ENCODE measurements around the gene PERCC1. TPM values are rescaled to one million over a fixed set of nuclear protein-coding genes. Genes with fewer than 3 reads are reported as not detected.
A peak's percentile ranks its signal among the peaks of the same experiment; 100 is the strongest.

Gene PERCC1
- total and polyA plus RNA-seq, 7 experiments from 2014 or later: 0.77 to 3.4 (median 1.7) TPM; not detected in 3

DNA sequence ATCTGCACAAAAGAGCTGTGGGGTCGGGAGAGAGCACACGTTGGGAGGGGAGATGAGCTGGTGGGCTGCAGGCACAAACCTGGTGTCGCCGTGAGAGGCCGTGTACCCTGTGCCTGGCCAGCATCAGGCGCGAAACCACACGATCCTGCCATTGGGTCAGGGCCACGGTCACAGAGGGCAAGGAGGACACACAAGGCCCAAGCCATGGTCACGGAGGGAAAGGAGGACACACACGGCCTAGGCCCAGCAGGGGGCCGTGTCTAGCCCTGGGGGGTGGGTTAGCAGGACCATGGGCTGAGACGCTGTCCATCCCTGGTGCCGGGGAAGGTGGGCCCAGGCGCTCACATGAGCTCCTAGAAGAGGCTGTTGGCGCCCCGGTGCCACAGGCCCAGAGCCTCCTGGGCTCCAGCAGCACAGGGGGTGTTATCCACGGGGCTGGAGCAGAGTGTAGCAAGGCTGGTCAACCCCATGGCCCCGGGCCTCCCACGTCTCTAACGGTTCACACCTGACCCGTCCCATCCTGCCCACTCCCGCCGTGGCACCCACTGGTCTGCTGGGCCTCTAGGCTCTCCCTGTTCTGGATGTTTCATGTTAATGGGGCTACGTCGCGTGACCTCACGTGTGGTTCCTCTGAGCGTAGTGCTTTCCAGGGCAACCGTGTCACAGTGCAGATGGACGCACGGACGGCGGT is 21.0 kb downstream of the PERCC1 start:
- no peaks in the 10 kb centered on the region for H3K4me1 Mint-ChIP-seq
- Histone ChIP-seq H3K9me3 (ENCODE audit: control insufficient read depth in 2 of 3, low read length in 3 of 3) (no peaks in the 10 kb centered on the region), H3K36me3 (ENCODE audit: control insufficient read depth in 2 of 3, insufficient read depth in 3 of 3, low read length in 3 of 3) (peaks cover 0 to 95% (median 4%) of the 10 kb centered on the region in 3 experiments), H3K27ac (ENCODE audit: low read depth, low read length) (no peak overlapping the region), H3K4me3 (ENCODE audit: low read length) (no peak overlapping the region), H3K27me3 (ENCODE audit: control insufficient read depth in 2 of 2, insufficient read depth in 2 of 2, low read length in 2 of 2) (no peaks in the 10 kb centered on the region), H3K4me1 (ENCODE audit: control insufficient read depth in 2 of 2, insufficient read depth in 2 of 2, low read length in 2 of 2) (no peaks in the 10 kb centered on the region)
- POLR2A ChIA-PET: no interaction called here
- no peak overlapping the region for H3K4me3 Mint-ChIP-seq
- no peaks in the 10 kb centered on the region for H3K9me3 Mint-ChIP-seq
- H3K27me3 Mint-ChIP-seq: no peaks in the 10 kb centered on the region
- DNase-seq: no peak
- CTCF ChIA-PET: no interaction called here
- peaks cover 0 to 8% (median 0%) of the 10 kb centered on the region in 5 donors for H3K36me3 Mint-ChIP-seq
- intact Hi-C loops (cut with micrococcal nuclease): no loop called here
- ATAC-seq: no peak
- H3K27ac Mint-ChIP-seq: peak overlapping the region in 2 of 9 donors; percentile 41 to 70

DNA sequence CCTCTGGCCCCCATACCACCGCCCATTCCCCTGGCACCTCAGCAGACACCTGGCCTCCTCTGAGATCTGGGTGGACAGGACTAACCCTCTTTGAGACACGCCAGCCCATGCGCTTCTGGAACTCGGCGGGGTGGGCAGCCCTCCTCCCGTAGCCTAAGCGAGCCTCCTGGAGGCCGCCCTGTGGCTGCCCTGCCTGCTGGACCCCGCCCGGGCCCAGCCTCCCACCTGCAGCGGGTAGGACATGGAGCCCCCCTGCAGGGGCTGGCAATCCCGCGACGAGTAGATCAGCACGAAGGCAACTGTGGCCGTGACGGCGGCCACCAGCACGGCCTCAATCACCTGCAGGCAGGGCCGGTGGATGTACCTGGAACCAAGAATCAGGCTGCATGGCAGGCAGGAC is 21.7 kb downstream of the PERCC1 start:
- H3K4me1 Mint-ChIP-seq: no peaks in the 10 kb centered on the region
- DNase-seq (no peak), ATAC-seq (no peak)
- H3K27ac ChIP-seq (ENCODE audit: low read depth, low read length): no peak overlapping the region
- H3K36me3 Mint-ChIP-seq: peaks cover 0 to 8% (median 0%) of the 10 kb centered on the region in 5 donors
- H3K27ac Mint-ChIP-seq: no peak overlapping the region
- no peaks in the 10 kb centered on the region for H3K9me3 ChIP-seq (ENCODE audit: control insufficient read depth in 2 of 3, low read length in 3 of 3)
- ChIA-PET POLR2A (no interaction called here), CTCF (no interaction called here)
- H3K27me3 Mint-ChIP-seq: no peaks in the 10 kb centered on the region
- no peaks in the 10 kb centered on the region for H3K9me3 Mint-ChIP-seq
- intact Hi-C loops (cut with micrococcal nuclease): no loop called here
- H3K36me3 ChIP-seq (ENCODE audit: control insufficient read depth in 2 of 3, insufficient read depth in 3 of 3, low read length in 3 of 3): peaks cover 0 to 95% (median 4%) of the 10 kb centered on the region in 3 experiments
- H3K27me3 ChIP-seq (ENCODE audit: control insufficient read depth in 2 of 2, insufficient read depth in 2 of 2, low read length in 2 of 2): no peaks in the 10 kb centered on the region
- no peak overlapping the region for H3K4me3 Mint-ChIP-seq
- no peaks in the 10 kb centered on the region for H3K4me1 ChIP-seq (ENCODE audit: control insufficient read depth in 2 of 2, insufficient read depth in 2 of 2, low read length in 2 of 2)
- H3K4me3 ChIP-seq (ENCODE audit: low read length): no peak overlapping the region

DNA sequence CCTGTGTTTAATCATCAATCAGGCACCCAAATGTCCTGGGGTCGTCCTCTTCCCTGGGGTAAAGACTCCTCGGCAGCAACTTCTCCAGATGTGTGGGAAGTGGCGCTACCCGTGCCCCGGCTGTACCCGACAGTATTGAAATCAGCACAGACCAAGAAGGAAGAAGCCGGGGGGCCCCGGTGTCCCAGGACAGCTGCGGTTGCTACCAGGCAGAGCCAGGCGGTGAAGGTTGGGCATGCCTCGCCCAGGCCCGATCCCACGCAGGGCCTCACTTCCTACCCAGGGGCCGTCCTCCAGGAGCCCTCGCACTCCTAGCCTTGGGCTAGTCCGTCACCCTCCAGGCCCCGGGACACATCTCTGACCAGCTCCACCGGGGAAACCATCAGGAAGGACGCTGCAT is 22.4 kb downstream of the PERCC1 start:
- peak overlapping the region in 3 of 10 donors; percentile 35 to 47 (median 45) for H3K4me3 Mint-ChIP-seq
- Histone ChIP-seq H3K4me1 (ENCODE audit: control insufficient read depth in 2 of 2, insufficient read depth in 2 of 2, low read length in 2 of 2) (no peaks in the 10 kb centered on the region), H3K27me3 (ENCODE audit: control insufficient read depth in 2 of 2, insufficient read depth in 2 of 2, low read length in 2 of 2) (no peaks in the 10 kb centered on the region), H3K36me3 (ENCODE audit: control insufficient read depth in 2 of 3, insufficient read depth in 3 of 3, low read length in 3 of 3) (peaks cover 0 to 95% (median 4%) of the 10 kb centered on the region in 3 experiments), H3K4me3 (ENCODE audit: low read length) (no peak overlapping the region), H3K9me3 (ENCODE audit: control insufficient read depth in 2 of 3, low read length in 3 of 3) (no peaks in the 10 kb centered on the region), H3K27ac (ENCODE audit: low read depth, low read length) (no peak overlapping the region)
- no peaks in the 10 kb centered on the region for H3K9me3 Mint-ChIP-seq
- POLR2A ChIA-PET: no interaction called here
- peak overlapping the region in 2 of 9 donors; percentile 31 to 65 for H3K27ac Mint-ChIP-seq
- H3K4me1 Mint-ChIP-seq: no peaks in the 10 kb centered on the region
- peaks cover 0 to 8% (median 0%) of the 10 kb centered on the region in 5 donors for H3K36me3 Mint-ChIP-seq
- DNase-seq (no peak), ATAC-seq (no peak)
- no peaks in the 10 kb centered on the region for H3K27me3 Mint-ChIP-seq
- CTCF ChIA-PET: no interaction called here
- intact Hi-C loops (cut with micrococcal nuclease): no loop called here

DNA sequence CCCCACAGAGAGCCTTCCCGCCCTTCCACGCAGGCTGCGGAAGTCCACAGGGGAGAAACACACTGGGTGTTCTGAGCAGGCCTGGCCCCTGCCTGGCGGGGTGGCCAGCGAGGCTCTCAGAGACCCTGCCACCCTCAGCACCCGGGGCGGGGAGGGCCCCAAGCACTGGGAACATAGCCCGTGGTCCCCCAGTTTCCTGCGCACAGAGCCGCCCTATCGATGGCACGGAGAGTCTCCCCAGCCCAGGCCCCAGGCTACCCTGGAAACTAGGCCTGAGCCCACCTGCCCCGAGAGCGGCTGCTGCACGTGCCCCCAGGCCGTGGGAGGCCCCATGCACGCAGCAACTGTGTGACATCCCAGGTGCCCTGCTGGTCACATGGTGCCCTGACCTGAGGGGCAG is 23.7 kb downstream of the PERCC1 start:
- H3K4me3 Mint-ChIP-seq: no peak overlapping the region
- H3K36me3 Mint-ChIP-seq: peaks cover 0 to 8% (median 2%) of the 10 kb centered on the region in 5 donors
- H3K27me3 Mint-ChIP-seq: no peaks in the 10 kb centered on the region
- no peaks in the 10 kb centered on the region for H3K4me1 ChIP-seq (ENCODE audit: control insufficient read depth in 2 of 2, insufficient read depth in 2 of 2, low read length in 2 of 2)
- ChIA-PET CTCF (no interaction called here), POLR2A (interaction anchor here (0.6 to 0.7 kb wide), 2 partner anchors 47 to 61 kb away, joined by 3 to 4 read pairs; no protein-coding TSS in a partner anchor)
- peaks cover 0 to 91% (median 4%) of the 10 kb centered on the region in 3 experiments for H3K36me3 ChIP-seq (ENCODE audit: control insufficient read depth in 2 of 3, insufficient read depth in 3 of 3, low read length in 3 of 3)
- no peak overlapping the region for H3K4me3 ChIP-seq (ENCODE audit: low read length)
- ATAC-seq (no peak), DNase-seq (no peak)
- no peaks in the 10 kb centered on the region for H3K9me3 ChIP-seq (ENCODE audit: control insufficient read depth in 2 of 3, low read length in 3 of 3)
- intact Hi-C loops (cut with micrococcal nuclease): no loop called here
- peaks cover 0 to 2% (median 0%) of the 10 kb centered on the region in 7 donors for H3K4me1 Mint-ChIP-seq
- H3K9me3 Mint-ChIP-seq: no peaks in the 10 kb centered on the region
- H3K27me3 ChIP-seq (ENCODE audit: control insufficient read depth in 2 of 2, insufficient read depth in 2 of 2, low read length in 2 of 2): no peaks in the 10 kb centered on the region
- H3K27ac Mint-ChIP-seq: no peak overlapping the region
- no peak overlapping the region for H3K27ac ChIP-seq (ENCODE audit: low read depth, low read length)

DNA sequence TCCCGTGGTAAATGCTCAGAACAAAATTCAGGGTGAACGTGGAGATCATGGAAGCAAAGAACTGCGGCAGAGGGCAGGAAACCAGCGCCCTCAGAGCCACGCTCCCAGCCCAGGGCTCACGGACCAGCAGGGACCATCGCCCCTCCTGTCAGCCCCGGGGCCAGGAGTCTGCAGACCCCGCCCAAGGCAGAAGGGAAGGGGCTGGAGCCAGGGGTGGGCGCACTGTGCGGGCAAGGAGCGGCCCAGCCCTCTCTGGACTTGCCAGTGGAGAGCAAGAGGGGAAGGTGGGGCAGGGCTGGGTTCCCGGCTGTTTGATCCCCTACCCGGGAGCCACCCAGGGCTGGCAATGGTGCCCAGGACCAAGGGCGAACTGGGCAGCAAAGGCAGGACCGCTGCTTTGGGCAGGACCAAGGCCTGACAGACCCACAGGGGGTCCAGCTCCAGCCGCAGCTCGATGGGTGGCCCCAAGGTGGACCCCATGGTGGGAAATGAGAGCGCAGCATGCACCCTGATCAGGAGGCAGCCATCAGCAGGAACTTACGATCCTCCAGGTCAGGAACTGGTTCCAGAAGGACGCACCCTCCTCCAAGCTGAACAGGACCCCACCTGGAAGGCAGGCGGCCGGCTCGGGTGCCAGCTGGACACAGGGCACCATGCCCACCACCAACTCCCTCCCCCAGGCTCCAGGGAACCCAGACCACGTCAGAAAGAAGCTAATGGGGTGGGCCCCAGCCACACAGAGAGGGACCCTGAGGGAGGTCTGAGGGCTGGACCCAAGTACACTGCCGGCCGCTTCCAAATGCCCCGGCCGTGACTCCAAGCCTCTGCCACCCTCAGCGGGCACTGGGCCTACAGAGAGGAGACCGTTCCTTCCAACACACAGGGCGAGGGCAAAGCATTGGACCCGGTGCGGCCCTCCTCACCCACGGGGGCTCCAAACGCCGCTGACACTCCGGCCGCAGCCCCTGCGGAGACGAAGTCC is 24.6 kb downstream of the PERCC1 start:
- Histone ChIP-seq H3K27ac (ENCODE audit: low read depth, low read length) (no peak overlapping the region), H3K9me3 (ENCODE audit: control insufficient read depth in 2 of 3, low read length in 3 of 3) (no peaks in the 10 kb centered on the region), H3K27me3 (ENCODE audit: control insufficient read depth in 2 of 2, insufficient read depth in 2 of 2, low read length in 2 of 2) (no peaks in the 10 kb centered on the region), H3K4me1 (ENCODE audit: control insufficient read depth in 2 of 2, insufficient read depth in 2 of 2, low read length in 2 of 2) (no peaks in the 10 kb centered on the region), H3K4me3 (ENCODE audit: low read length) (no peak overlapping the region), H3K36me3 (ENCODE audit: control insufficient read depth in 2 of 3, insufficient read depth in 3 of 3, low read length in 3 of 3) (peaks cover 0 to 91% (median 11%) of the 10 kb centered on the region in 3 experiments)
- no peaks in the 10 kb centered on the region for H3K9me3 Mint-ChIP-seq
- POLR2A ChIA-PET: no interaction called here
- ATAC-seq (no peak), DNase-seq (no peak)
- no peak overlapping the region for H3K4me3 Mint-ChIP-seq
- CTCF ChIA-PET: no interaction called here
- intact Hi-C loops (cut with micrococcal nuclease): no loop called here
- peaks cover 0 to 4% (median 0%) of the 10 kb centered on the region in 7 donors for H3K4me1 Mint-ChIP-seq
- H3K27ac Mint-ChIP-seq: no peak overlapping the region
- peaks cover 0 to 8% (median 0%) of the 10 kb centered on the region in 5 donors for H3K36me3 Mint-ChIP-seq
- no peaks in the 10 kb centered on the region for H3K27me3 Mint-ChIP-seq

DNA sequence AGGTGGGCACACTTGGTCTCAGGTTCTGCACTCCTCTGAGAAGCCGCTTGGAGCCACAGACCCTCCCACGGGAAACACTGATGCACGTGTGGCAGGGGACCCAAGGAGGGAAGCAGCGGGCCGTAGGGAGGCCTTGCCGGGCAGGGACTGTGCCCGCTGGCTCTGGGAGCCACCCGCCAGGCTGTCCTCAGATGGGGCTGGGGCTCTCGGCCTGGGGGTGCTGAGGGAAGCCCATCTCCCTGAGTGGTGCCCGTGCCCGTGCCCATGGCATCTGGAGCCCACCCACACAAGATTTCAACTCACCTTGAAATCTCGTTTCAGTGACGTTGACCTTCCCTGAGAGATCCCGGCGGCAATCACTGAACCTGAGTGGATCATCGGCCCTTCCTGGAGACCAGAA is 26.1 kb downstream of the PERCC1 start:
- no peak overlapping the region for H3K4me3 ChIP-seq (ENCODE audit: low read length)
- no peaks in the 10 kb centered on the region for H3K9me3 ChIP-seq (ENCODE audit: control insufficient read depth in 2 of 3, low read length in 3 of 3)
- no peaks in the 10 kb centered on the region for H3K9me3 Mint-ChIP-seq
- CTCF ChIA-PET: no interaction called here
- H3K4me1 Mint-ChIP-seq: peaks cover 0 to 6% (median 0%) of the 10 kb centered on the region in 7 donors
- peaks cover 0 to 91% (median 11%) of the 10 kb centered on the region in 3 experiments for H3K36me3 ChIP-seq (ENCODE audit: control insufficient read depth in 2 of 3, insufficient read depth in 3 of 3, low read length in 3 of 3)
- DNase-seq (no peak), ATAC-seq (no peak)
- no peak overlapping the region for H3K27ac ChIP-seq (ENCODE audit: low read depth, low read length)
- no peaks in the 10 kb centered on the region for H3K27me3 ChIP-seq (ENCODE audit: control insufficient read depth in 2 of 2, insufficient read depth in 2 of 2, low read length in 2 of 2)
- peaks cover 0 to 4% (median 0%) of the 10 kb centered on the region in 5 donors for H3K36me3 Mint-ChIP-seq
- no peak overlapping the region for H3K4me3 Mint-ChIP-seq
- H3K27me3 Mint-ChIP-seq: no peaks in the 10 kb centered on the region
- POLR2A ChIA-PET: no interaction called here
- intact Hi-C loops (cut with micrococcal nuclease): no loop called here
- H3K4me1 ChIP-seq (ENCODE audit: control insufficient read depth in 2 of 2, insufficient read depth in 2 of 2, low read length in 2 of 2): no peaks in the 10 kb centered on the region
- no peak overlapping the region for H3K27ac Mint-ChIP-seq
